ENCODE data around the gene STARD3.

DNA sequence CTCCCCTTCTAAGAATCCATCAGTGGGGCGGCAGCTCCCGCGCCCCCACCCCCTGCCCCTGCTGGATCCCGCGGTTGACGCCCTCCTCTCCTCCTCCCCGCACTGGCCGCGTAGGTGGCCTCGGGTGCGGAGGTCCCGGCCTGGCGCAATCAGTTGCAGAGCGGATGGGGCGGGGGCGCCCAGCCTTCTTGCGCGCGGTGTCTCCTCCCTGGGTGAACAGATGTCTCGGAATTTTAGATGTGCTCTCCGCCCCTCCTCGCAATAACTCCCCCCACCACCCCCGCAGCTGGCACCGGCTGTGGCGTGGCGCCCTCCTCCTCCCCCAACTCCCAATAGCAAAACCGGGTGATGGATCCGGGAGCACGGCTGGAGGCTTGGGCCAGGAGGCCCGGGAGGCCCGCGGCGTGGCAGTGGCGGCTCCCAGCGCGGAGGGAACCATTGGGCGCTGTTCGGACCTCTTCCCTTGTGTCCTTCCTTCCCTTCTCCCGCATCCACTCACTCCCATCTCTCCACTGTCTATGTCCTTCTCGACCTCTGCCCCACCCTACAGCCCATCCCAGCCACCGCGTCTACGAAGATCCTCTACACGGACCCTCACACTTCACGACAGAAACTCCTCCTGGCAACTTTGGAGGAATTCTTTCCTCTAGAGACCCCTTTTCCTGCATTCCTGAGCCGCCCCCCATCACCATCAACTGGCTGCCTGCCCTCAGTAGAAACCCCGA, 40.2 kb upstream of the STARD3 start:
- TF ChIP-seq, protein P1, sequence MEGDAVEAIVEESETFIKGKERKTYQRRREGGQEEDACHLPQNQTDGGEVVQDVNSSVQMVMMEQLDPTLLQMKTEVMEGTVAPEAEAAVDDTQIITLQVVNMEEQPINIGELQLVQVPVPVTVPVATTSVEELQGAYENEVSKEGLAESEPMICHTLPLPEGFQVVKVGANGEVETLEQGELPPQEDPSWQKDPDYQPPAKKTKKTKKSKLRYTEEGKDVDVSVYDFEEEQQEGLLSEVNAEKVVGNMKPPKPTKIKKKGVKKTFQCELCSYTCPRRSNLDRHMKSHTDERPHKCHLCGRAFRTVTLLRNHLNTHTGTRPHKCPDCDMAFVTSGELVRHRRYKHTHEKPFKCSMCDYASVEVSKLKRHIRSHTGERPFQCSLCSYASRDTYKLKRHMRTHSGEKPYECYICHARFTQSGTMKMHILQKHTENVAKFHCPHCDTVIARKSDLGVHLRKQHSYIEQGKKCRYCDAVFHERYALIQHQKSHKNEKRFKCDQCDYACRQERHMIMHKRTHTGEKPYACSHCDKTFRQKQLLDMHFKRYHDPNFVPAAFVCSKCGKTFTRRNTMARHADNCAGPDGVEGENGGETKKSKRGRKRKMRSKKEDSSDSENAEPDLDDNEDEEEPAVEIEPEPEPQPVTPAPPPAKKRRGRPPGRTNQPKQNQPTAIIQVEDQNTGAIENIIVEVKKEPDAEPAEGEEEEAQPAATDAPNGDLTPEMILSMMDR (IDR thresholded peaks at IDR 0.05): no peak
- TF ChIP-seq, protein P2, sequence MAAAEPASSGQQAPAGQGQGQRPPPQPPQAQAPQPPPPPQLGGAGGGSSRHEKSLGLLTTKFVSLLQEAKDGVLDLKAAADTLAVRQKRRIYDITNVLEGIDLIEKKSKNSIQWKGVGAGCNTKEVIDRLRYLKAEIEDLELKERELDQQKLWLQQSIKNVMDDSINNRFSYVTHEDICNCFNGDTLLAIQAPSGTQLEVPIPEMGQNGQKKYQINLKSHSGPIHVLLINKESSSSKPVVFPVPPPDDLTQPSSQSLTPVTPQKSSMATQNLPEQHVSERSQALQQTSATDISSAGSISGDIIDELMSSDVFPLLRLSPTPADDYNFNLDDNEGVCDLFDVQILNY (CRISPR knock-in tag; IDR thresholded peaks at IDR 0.05): no peak
- TF ChIP-seq, protein P3, sequence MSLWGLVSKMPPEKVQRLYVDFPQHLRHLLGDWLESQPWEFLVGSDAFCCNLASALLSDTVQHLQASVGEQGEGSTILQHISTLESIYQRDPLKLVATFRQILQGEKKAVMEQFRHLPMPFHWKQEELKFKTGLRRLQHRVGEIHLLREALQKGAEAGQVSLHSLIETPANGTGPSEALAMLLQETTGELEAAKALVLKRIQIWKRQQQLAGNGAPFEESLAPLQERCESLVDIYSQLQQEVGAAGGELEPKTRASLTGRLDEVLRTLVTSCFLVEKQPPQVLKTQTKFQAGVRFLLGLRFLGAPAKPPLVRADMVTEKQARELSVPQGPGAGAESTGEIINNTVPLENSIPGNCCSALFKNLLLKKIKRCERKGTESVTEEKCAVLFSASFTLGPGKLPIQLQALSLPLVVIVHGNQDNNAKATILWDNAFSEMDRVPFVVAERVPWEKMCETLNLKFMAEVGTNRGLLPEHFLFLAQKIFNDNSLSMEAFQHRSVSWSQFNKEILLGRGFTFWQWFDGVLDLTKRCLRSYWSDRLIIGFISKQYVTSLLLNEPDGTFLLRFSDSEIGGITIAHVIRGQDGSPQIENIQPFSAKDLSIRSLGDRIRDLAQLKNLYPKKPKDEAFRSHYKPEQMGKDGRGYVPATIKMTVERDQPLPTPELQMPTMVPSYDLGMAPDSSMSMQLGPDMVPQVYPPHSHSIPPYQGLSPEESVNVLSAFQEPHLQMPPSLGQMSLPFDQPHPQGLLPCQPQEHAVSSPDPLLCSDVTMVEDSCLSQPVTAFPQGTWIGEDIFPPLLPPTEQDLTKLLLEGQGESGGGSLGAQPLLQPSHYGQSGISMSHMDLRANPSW (CRISPR knock-in tag; conservative IDR thresholded peaks at IDR 0.05; ENCODE audit: low read depth): no peak
- TF ChIP-seq FOXJ3 (CRISPR knock-in tag; IDR thresholded peaks at IDR 0.05; ENCODE audit: borderline replicate concordance) (no peak), NFYB (CRISPR knock-in tag; conservative IDR thresholded peaks at IDR 0.05; ENCODE audit: low read depth) (no peak), SP1 (CRISPR knock-in tag; conservative IDR thresholded peaks at IDR 0.05) (no peak), ELF4 (CRISPR knock-in tag; IDR thresholded peaks at IDR 0.05; ENCODE audit: low read depth) (no peak)
- TF ChIP-seq, protein P4, sequence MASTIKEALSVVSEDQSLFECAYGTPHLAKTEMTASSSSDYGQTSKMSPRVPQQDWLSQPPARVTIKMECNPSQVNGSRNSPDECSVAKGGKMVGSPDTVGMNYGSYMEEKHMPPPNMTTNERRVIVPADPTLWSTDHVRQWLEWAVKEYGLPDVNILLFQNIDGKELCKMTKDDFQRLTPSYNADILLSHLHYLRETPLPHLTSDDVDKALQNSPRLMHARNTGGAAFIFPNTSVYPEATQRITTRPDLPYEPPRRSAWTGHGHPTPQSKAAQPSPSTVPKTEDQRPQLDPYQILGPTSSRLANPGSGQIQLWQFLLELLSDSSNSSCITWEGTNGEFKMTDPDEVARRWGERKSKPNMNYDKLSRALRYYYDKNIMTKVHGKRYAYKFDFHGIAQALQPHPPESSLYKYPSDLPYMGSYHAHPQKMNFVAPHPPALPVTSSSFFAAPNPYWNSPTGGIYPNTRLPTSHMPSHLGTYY (CRISPR knock-in tag; IDR thresholded peaks at IDR 0.05): no peak
